H7 (cell line): ENCODE data around the gene PFKM. TPM values are rescaled to one million over a fixed set of nuclear protein-coding genes. Genes with fewer than 3 reads are reported as not detected.

Source experiments
- DNase-seq: peaks from one replicate; pipeline ENCODE4 v3.0.0; 2012
- H3K27me3 ChIP-seq: 2 replicates; pipeline ENCODE4 v1.6.0; 2011; ENCODE audit warnings: mild to moderate bottlenecking, low read length; ENCODE audit not compliant: control insufficient read depth, insufficient read depth
- H3K36me3 ChIP-seq: replicated peaks from 2 replicates; pipeline ENCODE4 v1.5.1; 2011; ENCODE audit warnings: low read length; ENCODE audit not compliant: control insufficient read depth, insufficient read depth
- H3K4me3 ChIP-seq: 2 replicates; pipeline ENCODE4 v1.5.1; 2011; ENCODE audit warnings: low read depth, mild to moderate bottlenecking, control low read depth, low read length, moderate library complexity; ENCODE audit not compliant: insufficient read depth
- total RNA-seq: library from RNA; depleted of rRNA; stranded (reverse); fragments of >200 nt; shearing (Covaris generic); gene quantifications from 2 replicates; pipeline ENCODE4 v1.2.3, GENCODE V29; 2014

Gene PFKM
- total RNA-seq, 1 experiment from 2014 or later: 61.5 TPM

DNA sequence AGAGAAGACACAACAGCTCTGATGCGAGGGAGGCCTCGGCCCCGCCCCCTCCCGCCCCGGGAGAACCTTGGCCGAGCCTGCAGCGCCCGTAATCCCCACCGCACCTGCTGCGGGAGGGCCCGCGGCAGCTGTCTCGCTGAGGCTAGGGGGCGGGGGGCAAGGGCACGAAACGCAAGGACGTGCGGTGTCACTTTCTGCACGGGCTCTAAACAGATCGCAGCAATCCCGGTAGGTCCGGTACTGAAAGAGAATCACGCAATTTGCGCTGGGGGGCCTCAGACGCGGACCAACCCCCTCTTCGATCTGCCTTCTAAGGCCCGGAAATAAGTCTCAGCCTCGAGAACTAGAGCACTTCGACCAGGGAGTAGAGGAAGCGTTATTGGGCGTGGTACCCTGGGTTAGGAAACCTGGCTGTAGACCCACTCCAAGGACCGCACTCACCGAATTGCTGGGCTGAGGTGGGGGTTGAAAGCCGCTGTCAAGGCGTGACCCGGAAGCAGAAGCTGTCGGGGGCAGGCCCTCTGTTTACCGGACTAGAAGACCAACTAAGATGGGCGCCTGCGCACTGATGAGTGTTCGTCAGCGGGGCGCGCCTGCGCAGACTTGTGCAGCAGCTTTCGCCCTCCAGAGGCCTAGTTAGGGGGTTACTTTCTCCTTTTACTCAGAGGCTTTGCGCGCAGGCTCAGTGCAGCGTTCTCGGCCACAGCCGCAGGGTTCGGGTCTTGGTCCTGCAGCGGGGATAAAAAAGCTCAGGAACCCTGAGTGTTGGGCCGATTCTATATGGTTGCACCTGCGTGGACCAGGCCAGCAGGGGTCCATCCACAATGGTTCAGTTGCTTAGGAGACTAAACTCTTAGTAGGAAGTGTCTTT, 38.1 kb downstream of the PFKM start, which contains the start of gene ASB8:
TSS of gene ASB8 (minus strand) at position 498 of the 871 bp plus-strand sequence. CDS start 4,019 bp downstream, outside the sequence.
- Histone ChIP-seq H3K4me3 (peak within 1 kb of the TSS; percentile 83), H3K27me3 (no peaks in the 10 kb centered on the region; the same call in 1 of the 2 replicates), H3K36me3 (no peaks in the 10 kb centered on the region)
- peak; percentile 95 for DNase-seq

DNA sequence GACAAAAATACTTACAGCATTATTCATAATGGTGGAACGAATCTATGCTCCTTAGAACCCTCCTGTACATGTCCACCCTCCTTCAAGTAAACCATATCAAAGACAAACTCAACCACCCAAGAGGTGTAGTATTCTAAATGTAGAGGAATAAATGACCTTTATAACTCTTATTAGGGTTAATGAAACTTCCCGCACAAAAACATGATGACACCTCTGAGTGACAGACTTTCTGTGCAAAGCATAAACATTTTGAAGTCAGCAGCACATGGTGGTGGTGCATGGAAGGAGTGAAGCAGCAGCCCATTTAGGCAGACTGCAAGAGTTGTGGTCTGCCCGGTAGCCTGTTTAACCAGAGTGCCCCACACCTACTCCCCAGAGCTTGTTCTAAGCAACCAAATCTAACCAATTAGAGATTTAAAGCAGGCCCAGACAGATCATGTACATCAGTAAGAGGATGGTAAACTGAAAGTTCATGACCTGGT, 38.8 kb downstream of the PFKM start:
- no peak for DNase-seq
- Histone ChIP-seq H3K36me3 (no peaks in the 10 kb centered on the region), H3K27me3 (no peaks in the 10 kb centered on the region; the same call in 1 of the 2 replicates), H3K4me3 (peak overlapping the region; percentile 6)

DNA sequence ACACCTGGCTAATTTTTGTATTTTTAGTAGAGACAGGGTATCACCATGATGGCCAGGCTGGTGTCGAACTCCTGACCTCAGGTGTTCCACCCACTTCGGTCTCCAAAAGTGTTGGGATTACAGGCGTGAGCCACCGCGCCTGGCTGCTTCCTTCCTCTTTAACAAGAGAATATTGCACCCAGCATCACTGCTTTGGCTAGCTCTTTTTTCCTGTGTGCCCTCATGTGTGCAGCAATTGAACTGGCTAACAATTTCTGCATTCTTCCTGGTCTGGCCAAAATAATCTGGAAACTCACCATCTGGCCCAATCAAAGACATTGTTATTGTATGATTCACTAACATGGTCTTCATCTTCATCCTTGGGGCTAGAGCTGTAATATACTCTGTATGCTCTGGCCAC, 40.9 kb downstream of the PFKM start:
- no peak for DNase-seq
- Histone ChIP-seq H3K36me3 (no peaks in the 10 kb centered on the region), H3K4me3 (no peak overlapping the region), H3K27me3 (no peaks in the 10 kb centered on the region; the same call in 1 of the 2 replicates)

DNA sequence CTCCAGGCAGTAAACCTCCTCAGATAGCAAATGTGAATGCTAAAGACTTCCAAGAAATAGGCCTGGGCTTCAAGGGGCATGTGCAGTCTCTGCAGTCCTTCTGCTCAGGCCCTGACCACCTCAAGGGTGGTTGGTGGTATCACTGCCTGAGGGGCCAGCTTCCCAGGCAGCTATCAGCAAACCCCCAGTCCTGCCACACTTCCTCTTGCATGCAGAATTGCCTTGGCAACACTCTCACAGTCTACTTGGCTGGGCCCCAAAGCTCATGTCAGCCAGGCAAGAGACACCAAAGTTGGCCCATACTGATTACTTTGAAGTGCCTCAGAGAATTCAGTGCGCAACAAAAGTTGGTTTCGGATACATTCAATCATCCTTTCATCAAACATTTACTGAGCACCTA, 41.6 kb downstream of the PFKM start:
- Histone ChIP-seq H3K27me3 (no peaks in the 10 kb centered on the region; the same call in 1 of the 2 replicates), H3K4me3 (no peak overlapping the region)
- DNase-seq: no peak

DNA sequence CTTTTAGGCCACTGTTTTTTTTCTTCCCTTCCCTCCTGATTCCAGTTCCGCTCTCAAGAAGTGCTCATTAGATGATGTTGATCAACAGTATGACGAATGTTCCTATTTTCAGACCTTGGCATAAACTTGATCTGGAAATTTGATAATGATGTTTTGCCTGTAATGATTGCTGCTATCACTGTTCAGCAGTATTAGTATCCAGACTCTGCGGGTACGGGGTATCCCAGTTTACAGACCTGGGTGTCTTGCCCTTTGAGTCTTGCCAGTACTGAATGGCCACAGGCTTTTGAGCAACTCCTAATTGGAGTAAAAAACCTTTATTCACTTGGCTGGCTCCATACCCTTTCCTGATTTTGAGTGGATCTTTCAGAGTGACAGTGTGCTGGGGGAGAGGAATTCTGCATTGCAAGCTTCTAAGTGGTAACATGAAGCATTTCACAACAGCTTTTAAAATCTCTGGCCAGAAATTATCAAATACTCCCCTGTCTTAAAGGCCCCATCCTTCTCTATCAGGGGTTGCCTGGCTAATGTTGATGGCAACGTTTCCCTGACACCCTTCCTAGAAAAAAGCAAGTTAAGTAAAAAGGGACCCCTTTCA, 44.1 kb downstream of the PFKM start:
- Histone ChIP-seq H3K27me3 (no peaks in the 10 kb centered on the region; the same call in 1 of the 2 replicates), H3K36me3 (no peaks in the 10 kb centered on the region), H3K4me3 (no peak overlapping the region)
- DNase-seq: no peak

More for the DNA sequence above, 41.6 kb downstream of the PFKM start:
- no peaks in the 10 kb centered on the region for H3K36me3 ChIP-seq

DNA sequence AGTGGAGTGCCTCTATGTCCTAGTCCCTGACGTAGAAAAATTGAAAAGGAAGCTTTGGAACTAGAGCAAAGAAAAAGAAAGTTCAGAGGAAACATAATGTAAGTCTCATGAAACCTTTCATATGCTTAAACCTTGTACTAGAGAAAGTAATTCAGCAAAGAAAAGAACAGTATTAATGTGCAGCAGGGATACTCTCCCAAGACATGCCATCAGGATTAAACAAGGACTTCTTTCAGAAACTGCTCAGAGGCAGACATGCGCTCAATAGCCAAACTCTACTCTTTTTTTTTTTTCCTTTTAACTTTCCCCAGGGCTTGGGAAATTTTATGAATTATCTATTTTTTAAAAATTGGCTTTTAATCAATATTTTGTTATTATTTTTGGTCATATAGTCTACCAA, 45.3 kb downstream of the PFKM start:
- Histone ChIP-seq H3K4me3 (no peak overlapping the region), H3K36me3 (no peaks in the 10 kb centered on the region), H3K27me3 (no peaks in the 10 kb centered on the region; the same call in 1 of the 2 replicates)
- DNase-seq: no peak

DNA sequence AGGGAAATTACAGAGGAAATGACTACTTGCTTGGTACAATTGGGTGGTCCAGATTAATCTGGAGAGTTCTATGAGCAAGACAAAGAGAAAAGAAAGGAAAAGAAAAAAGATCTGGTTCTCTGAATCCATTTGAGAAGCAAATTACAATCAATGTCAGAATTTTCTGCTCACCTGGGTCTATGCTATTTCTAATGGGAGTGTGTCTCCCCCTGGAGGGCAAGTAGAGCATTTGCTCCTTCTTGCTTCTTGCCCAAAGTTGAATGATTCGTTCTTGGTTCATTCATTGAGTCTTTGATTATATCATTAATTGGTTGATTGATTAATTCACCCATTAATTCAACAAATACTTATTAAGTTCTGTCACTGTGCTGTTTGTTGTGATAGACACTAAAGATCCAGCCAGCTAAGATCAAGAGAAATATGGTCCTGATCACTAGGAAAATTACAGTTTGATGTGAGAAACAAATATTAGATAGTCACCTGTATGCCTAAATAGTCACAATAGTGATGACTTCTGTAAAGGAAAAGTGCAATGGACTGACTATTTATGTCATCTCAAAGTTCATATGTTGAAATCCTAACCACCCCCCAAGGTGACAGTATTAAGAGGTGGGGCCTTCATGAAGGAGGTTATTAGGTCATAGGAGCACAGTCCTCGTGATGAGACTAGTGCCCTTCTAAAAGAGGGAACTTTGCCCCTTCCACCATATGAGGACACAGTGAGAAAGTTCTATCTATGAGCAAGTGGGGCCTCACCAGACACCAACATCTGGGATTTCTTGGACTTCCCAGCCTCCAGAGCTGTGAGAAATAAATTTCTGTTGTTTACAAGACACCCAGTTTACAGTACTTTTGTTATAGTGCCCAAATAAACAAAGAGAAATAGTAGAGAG, 46.2 kb downstream of the PFKM start:
- H3K27me3 ChIP-seq: no peaks in the 10 kb centered on the region; the same call in 1 of the 2 replicates
- H3K36me3 ChIP-seq: no peaks in the 10 kb centered on the region
- no peak overlapping the region for H3K4me3 ChIP-seq
- DNase-seq: peak; percentile 69

DNA sequence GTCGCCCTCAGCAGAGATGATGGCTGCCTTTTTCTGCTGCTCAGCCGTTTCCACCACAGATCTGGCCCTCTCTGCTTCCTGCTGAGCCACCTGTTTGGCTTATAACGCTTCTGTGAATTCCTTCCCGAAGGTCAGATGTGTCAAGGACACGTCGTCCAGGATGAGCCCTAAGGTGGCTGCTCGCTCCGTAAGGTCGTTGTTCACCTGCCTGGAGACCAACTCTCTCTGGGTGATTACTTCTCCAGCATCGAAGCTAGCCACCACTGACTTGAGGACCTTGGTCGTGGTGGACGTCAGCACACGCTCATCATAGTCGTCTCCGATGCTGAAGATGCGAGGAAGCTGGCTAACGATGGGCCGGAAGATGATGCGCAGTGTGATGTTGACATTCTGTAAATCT, 49.8 kb downstream of the PFKM start:
- no peak for DNase-seq
- no peaks in the 10 kb centered on the region for H3K36me3 ChIP-seq
- no peak overlapping the region for H3K4me3 ChIP-seq
- H3K27me3 ChIP-seq: no peaks in the 10 kb centered on the region

DNA sequence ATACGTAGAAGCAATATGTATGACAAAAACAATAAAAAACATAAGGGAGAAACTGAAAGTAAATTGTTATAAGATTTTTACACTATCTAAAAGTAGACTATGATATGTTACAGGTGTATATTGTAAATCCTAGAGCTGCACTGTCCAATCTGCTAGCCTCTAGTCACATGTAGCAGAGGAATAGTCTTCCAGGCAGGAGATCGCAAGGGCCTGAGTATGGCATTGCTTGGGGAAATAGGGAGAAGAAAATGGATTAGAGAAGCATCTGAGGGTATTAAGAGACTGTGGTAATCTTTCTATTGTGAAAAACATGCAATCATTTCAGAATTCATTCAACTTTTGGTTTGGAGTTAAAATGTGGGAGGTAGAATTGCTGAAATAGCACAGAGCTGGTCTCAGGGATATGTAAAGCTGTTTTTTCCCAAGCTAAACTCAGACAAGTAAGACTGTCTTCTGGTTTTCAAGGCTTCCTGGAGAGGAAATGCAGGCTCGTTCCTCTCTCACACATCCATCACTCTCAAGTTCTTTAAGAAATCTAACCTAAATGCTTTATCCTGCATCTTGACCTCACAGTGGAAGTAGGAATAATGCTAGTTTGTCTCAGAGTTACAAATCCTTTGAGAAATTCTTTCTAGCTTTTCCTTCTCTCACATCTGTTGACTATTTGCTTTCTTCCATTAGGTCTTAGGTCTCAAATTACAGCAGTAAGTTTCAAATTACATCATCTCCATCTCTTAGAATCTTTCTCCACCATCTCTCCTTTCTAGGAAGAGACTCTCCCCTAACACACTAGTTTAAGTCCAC, 56.7 kb downstream of the PFKM start:
- Histone ChIP-seq H3K4me3 (no peak overlapping the region), H3K27me3 (peaks cover 10% of the 10 kb centered on the region; the same call in 1 of the 2 replicates), H3K36me3 (no peaks in the 10 kb centered on the region)
- peak; percentile 35 for DNase-seq

DNA sequence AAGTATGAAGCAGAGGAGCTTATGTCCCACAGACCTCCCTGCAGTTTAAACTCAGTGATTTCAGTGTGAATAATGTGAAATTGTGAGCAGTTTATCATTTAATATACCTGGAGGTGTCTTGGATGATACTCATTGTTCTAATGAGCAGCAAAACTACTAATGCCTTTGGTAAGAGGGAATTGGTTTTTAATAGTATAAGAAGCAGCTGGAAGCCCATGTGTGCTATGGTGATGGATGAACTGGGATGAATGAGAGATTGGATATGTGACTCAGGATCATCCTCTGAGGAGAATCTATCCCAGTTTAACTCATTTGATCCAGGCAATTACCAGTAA, 57.2 kb downstream of the PFKM start:
- no peak overlapping the region for H3K4me3 ChIP-seq
- H3K36me3 ChIP-seq: no peaks in the 10 kb centered on the region
- DNase-seq: no peak
- H3K27me3 ChIP-seq: peaks cover 15% of the 10 kb centered on the region

DNA sequence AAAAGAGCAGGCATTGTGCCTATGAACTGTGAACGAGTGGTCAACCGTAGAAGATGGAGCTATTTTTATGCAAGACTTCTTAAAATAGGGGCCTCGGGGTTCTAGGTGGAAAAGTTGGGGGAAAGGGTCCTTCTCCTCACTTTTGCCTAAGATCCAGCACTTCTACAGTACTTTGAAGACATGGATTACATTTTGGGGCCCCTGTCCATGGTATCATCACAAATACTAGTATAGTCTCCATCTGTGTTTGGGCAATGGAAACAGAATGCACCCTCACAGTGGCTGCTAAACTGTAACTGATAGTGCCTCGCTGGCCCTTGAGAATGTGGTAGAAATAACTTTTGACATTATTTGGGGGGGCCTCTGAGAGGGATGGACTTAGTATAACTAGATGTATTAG, 58.8 kb downstream of the PFKM start:
- H3K36me3 ChIP-seq: no peaks in the 10 kb centered on the region
- no peak for DNase-seq
- H3K27me3 ChIP-seq: peaks cover 30% of the 10 kb centered on the region

DNA sequence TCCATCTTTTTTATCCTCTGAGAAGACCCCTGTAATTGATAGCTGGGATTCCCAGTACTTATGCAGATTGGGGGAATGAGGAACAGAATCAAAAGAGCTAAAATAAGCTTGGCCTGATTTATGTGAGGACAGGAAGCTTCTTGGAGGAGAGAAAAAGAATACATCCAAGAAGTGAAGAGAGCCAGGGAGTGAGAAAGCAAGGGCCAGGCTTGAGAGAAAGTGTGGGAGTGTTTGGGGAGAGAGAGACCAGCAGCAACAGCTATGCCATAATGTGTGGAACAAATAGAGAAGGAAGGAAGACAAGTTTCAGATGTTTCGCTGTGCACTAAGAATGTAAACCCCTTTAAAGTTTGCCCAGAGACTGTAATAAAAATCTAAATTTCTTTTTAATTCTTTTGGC, 60.3 kb downstream of the PFKM start:
- no peaks in the 10 kb centered on the region for H3K36me3 ChIP-seq
- no peak for DNase-seq
- no peak overlapping the region for H3K4me3 ChIP-seq
- peaks cover 44% of the 10 kb centered on the region for H3K27me3 ChIP-seq

More for the DNA sequence above, 58.8 kb downstream of the PFKM start:
- H3K4me3 ChIP-seq: no peak overlapping the region

DNA sequence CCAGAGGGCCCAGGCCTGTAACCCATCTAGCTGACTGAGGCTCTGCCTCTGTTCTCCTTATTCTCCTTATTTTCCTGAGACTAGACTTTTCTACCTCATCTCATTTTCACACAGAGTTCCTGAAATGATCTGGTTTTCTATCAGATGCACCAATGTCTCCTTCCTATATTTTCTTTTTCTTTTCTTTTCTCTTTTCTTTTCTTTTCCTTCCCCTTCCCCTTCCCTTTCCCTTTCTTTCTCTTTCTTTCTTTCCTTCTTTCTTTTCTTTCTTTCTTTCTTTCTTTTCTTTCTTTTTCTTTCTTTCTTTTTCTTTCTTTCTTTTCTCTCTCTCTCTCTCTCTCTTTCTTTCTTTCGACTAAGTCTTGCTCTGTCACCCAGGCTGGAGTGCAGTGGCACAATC, 61.3 kb downstream of the PFKM start:
- Histone ChIP-seq H3K36me3 (no peaks in the 10 kb centered on the region), H3K4me3 (no peak overlapping the region), H3K27me3 (peaks cover 54% of the 10 kb centered on the region)
- no peak for DNase-seq
